HepG2 (cell line): Measurements from ENCODE around the gene C1RL. TPM values are rescaled to one million over a fixed set of nuclear protein-coding genes. Genes with fewer than 3 reads are reported as not detected.
A peak's percentile ranks its signal among the peaks of the same experiment; 100 is the strongest.

ENCODE experiments used
- AGO1 ChIP-seq: fragments of 200-400 bp; formaldehyde crosslinking; IDR thresholded peaks from 2 replicates; pipeline ENCODE4 v1.6.1; 2017; ENCODE audit warnings: mild to moderate bottlenecking, low read depth, low read length, moderate library complexity; ENCODE audit not compliant: poor library complexity, severe bottlenecking
- ISL2 ChIP-seq: sonication (generic); formaldehyde crosslinking; IDR thresholded peaks from 2 replicates; pipeline ENCODE4 v1.5.0; 2020; ENCODE audit warnings: missing genetic modification reagents
- KDM3A ChIP-seq: IDR thresholded peaks from 2 replicates; pipeline ENCODE4 v1.6.1; 2018; ENCODE audit warnings: low read depth, missing compliant biosample characterization
- SOX6 ChIP-seq, 2 experiments: fragments of 450-650 bp in 1 of 2; sonication (generic) in 1 of 2; formaldehyde crosslinking in 1 of 2; IDR thresholded peaks; 2 replicates each; pipeline versions ENCODE4 v1.4.0 to v1.6.1; 2017 to 2020; ENCODE audit warnings: antibody characterized with exemption in 1 of 2, mild to moderate bottlenecking in 1 of 2, missing genetic modification reagents in 1 of 2
- SPEN ChIP-seq: sonication (generic); formaldehyde crosslinking; IDR thresholded peaks from 2 replicates; pipeline ENCODE4 v1.5.1; 2020; ENCODE audit warnings: low read depth, mild to moderate bottlenecking, missing genetic modification reagents
- ZBTB20 ChIP-seq: sonication (generic); formaldehyde crosslinking; IDR thresholded peaks from 2 replicates; pipeline ENCODE4 v1.8.1; 2023; ENCODE audit warnings: missing genetic modification reagents, low read depth, mild to moderate bottlenecking, borderline replicate concordance
- ZNF552 ChIP-seq: sonication (generic); formaldehyde crosslinking; IDR thresholded peaks from 2 replicates; pipeline ENCODE4 v1.9.0; 2022; ENCODE audit warnings: missing genetic modification reagents, mild to moderate bottlenecking, borderline replicate concordance
- polyA plus RNA-seq, 8 experiments: library from polyadenylated mRNA; depleted of rRNA in 3 of 8; stranded (reverse) in 7 of 8; unstranded in 1 of 8; fragments of >200 nt; fragmentation: Illumina TruSeq in 4 of 8; extraction: Trizol in 4 of 8; gene quantifications; 2 replicates each; pipeline versions ENCODE4 v1.2.1 to v1.2.3, GENCODE V29; 2011 to 2016; ENCODE audit warnings: low read depth in 4 of 8, missing spikeins in 1 of 8, mixed read lengths in 1 of 8; ENCODE audit not compliant: insufficient read depth in 1 of 8
- total RNA-seq, 5 experiments: library from RNA; depleted of rRNA; stranded (reverse); fragments of >200 nt; fragmentation: Illumina TruSeq; extraction: Trizol; gene quantifications; 2 replicates each; pipeline ENCODE4 v1.2.3, GENCODE V29; 2016; ENCODE audit warnings: low read depth in 1 of 5
- TF ChIP-seq, protein P1 (sequence below): sonication (generic); formaldehyde crosslinking; IDR thresholded peaks from 2 replicates; pipeline ENCODE4 v1.4.0; 2020; ENCODE audit warnings: missing genetic modification reagents, mild to moderate bottlenecking, borderline replicate concordance
- TF ChIP-seq, protein P2 (sequence below): sonication (generic); formaldehyde crosslinking; IDR thresholded peaks from 2 replicates; pipeline ENCODE4; 2020; ENCODE audit warnings: missing genetic modification reagents, mild to moderate bottlenecking, borderline replicate concordance
- TF ChIP-seq, protein P3 (sequence below): sonication (generic); formaldehyde crosslinking; IDR thresholded peaks from 2 replicates; pipeline ENCODE4 v1.4.0; 2020; ENCODE audit warnings: low read depth, mild to moderate bottlenecking, missing genetic modification reagents
- TF ChIP-seq, protein P4 (sequence below): IDR thresholded peaks from 2 replicates; pipeline ENCODE4 v1.6.1; 2018; ENCODE audit warnings: missing genetic modification reagents, mild to moderate bottlenecking, missing compliant biosample characterization
- TF ChIP-seq, protein P5 (sequence below): sonication (generic); formaldehyde crosslinking; IDR thresholded peaks from 2 replicates; pipeline ENCODE4 v1.4.0; 2020; ENCODE audit warnings: missing genetic modification reagents, borderline replicate concordance
- TF ChIP-seq, protein P6 (sequence below): sonication (generic); formaldehyde crosslinking; IDR thresholded peaks from 2 replicates; pipeline ENCODE4 v1.5.1; 2020; ENCODE audit warnings: mild to moderate bottlenecking, moderate library complexity, missing genetic modification reagents

C1RL gene
- total and polyA plus RNA-seq, 2 of the 13 experiments (the other 11 are each of a cell fraction or from before 2014, with no cell fraction given) = 28.9 to 53.1 TPM

DNA sequence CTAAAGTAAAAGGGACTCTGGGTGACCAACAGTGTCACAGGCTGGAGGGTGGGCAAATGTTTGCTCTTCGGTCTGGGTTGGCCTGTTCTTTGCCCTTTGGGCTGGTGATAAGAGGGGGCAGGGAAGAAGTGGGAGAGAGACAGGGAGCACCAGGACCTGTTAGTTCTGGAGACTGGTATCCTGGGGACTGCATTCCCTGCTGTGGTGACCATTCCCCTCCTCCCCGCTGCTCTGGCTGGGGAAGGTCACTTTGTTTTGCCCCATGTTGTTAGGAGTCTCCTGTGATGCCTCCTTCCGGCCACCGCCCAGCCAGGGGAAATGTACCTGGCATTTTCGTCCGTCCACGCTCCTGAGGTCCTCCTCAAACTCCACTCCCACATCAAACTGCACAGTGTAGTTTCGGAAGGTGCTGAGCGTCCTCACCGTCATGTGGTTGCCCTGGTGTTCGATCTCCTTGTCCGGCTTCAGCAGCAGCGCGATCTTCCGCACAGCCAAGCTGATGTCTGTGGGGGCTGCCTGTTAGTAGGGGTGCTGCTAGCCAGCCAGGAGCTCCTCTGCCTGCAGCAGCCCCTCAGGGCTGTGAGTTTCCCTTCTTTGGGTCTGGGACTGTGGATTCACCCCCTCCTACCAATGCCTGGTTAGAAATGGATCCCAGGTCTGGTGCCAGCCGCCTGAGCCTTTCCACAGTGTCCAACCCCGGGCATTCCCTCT is 19.1 kb upstream of the C1RL start (continued):
- TF ChIP-seq, protein P1, sequence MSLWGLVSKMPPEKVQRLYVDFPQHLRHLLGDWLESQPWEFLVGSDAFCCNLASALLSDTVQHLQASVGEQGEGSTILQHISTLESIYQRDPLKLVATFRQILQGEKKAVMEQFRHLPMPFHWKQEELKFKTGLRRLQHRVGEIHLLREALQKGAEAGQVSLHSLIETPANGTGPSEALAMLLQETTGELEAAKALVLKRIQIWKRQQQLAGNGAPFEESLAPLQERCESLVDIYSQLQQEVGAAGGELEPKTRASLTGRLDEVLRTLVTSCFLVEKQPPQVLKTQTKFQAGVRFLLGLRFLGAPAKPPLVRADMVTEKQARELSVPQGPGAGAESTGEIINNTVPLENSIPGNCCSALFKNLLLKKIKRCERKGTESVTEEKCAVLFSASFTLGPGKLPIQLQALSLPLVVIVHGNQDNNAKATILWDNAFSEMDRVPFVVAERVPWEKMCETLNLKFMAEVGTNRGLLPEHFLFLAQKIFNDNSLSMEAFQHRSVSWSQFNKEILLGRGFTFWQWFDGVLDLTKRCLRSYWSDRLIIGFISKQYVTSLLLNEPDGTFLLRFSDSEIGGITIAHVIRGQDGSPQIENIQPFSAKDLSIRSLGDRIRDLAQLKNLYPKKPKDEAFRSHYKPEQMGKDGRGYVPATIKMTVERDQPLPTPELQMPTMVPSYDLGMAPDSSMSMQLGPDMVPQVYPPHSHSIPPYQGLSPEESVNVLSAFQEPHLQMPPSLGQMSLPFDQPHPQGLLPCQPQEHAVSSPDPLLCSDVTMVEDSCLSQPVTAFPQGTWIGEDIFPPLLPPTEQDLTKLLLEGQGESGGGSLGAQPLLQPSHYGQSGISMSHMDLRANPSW (CRISPR knock-in tag) = no peak
- TF ChIP-seq, protein P2, sequence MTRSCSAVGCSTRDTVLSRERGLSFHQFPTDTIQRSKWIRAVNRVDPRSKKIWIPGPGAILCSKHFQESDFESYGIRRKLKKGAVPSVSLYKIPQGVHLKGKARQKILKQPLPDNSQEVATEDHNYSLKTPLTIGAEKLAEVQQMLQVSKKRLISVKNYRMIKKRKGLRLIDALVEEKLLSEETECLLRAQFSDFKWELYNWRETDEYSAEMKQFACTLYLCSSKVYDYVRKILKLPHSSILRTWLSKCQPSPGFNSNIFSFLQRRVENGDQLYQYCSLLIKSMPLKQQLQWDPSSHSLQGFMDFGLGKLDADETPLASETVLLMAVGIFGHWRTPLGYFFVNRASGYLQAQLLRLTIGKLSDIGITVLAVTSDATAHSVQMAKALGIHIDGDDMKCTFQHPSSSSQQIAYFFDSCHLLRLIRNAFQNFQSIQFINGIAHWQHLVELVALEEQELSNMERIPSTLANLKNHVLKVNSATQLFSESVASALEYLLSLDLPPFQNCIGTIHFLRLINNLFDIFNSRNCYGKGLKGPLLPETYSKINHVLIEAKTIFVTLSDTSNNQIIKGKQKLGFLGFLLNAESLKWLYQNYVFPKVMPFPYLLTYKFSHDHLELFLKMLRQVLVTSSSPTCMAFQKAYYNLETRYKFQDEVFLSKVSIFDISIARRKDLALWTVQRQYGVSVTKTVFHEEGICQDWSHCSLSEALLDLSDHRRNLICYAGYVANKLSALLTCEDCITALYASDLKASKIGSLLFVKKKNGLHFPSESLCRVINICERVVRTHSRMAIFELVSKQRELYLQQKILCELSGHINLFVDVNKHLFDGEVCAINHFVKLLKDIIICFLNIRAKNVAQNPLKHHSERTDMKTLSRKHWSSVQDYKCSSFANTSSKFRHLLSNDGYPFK (CRISPR knock-in tag) = peak; percentile 59; the same call in 1 of the 2 replicates
- TF ChIP-seq SPEN (peak; percentile 45; the same call in 1 of the 2 replicates), SOX6 (IDR thresholded peaks at IDR 0.05) (no peak), SOX6 (CRISPR knock-in tag; IDR thresholded peaks at IDR 0.05) (peak; percentile 71), ZBTB20 (peak; percentile 58; the same call in 1 of the 2 replicates), KDM3A (CRISPR knock-in tag) (0 out of 2 replicates have a peak, but pooled peaks have one; percentile 23), ZNF552 (CRISPR knock-in tag) (no peak), ISL2 (no peak), AGO1 (no peak)
- TF ChIP-seq, protein P3, sequence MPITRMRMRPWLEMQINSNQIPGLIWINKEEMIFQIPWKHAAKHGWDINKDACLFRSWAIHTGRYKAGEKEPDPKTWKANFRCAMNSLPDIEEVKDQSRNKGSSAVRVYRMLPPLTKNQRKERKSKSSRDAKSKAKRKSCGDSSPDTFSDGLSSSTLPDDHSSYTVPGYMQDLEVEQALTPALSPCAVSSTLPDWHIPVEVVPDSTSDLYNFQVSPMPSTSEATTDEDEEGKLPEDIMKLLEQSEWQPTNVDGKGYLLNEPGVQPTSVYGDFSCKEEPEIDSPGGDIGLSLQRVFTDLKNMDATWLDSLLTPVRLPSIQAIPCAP (CRISPR knock-in tag) = no peak
- TF ChIP-seq, protein P4, sequence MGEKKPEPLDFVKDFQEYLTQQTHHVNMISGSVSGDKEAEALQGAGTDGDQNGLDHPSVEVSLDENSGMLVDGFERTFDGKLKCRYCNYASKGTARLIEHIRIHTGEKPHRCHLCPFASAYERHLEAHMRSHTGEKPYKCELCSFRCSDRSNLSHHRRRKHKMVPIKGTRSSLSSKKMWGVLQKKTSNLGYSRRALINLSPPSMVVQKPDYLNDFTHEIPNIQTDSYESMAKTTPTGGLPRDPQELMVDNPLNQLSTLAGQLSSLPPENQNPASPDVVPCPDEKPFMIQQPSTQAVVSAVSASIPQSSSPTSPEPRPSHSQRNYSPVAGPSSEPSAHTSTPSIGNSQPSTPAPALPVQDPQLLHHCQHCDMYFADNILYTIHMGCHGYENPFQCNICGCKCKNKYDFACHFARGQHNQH (CRISPR knock-in tag) = peak; percentile 18; the same call in 1 of the 2 replicates
- TF ChIP-seq, protein P5, sequence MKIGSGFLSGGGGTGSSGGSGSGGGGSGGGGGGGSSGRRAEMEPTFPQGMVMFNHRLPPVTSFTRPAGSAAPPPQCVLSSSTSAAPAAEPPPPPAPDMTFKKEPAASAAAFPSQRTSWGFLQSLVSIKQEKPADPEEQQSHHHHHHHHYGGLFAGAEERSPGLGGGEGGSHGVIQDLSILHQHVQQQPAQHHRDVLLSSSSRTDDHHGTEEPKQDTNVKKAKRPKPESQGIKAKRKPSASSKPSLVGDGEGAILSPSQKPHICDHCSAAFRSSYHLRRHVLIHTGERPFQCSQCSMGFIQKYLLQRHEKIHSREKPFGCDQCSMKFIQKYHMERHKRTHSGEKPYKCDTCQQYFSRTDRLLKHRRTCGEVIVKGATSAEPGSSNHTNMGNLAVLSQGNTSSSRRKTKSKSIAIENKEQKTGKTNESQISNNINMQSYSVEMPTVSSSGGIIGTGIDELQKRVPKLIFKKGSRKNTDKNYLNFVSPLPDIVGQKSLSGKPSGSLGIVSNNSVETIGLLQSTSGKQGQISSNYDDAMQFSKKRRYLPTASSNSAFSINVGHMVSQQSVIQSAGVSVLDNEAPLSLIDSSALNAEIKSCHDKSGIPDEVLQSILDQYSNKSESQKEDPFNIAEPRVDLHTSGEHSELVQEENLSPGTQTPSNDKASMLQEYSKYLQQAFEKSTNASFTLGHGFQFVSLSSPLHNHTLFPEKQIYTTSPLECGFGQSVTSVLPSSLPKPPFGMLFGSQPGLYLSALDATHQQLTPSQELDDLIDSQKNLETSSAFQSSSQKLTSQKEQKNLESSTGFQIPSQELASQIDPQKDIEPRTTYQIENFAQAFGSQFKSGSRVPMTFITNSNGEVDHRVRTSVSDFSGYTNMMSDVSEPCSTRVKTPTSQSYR (CRISPR knock-in tag) = peak; percentile 91
- TF ChIP-seq, protein P6, sequence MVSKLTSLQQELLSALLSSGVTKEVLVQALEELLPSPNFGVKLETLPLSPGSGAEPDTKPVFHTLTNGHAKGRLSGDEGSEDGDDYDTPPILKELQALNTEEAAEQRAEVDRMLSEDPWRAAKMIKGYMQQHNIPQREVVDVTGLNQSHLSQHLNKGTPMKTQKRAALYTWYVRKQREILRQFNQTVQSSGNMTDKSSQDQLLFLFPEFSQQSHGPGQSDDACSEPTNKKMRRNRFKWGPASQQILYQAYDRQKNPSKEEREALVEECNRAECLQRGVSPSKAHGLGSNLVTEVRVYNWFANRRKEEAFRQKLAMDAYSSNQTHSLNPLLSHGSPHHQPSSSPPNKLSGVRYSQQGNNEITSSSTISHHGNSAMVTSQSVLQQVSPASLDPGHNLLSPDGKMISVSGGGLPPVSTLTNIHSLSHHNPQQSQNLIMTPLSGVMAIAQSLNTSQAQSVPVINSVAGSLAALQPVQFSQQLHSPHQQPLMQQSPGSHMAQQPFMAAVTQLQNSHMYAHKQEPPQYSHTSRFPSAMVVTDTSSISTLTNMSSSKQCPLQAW = peak; percentile 41
